B cell (primary cell): Measurements from ENCODE around the gene TMEM247.

Source experiments
- EZH2 ChIP-seq: IDR thresholded peaks from 2 replicates; pipeline ENCODE4 v1.6.1; 2012; ENCODE audit warnings: borderline replicate concordance, low read depth, mild to moderate bottlenecking, moderate library complexity, low read length; ENCODE audit not compliant: insufficient read depth, poor library complexity, severe bottlenecking
- TF ChIP-seq, protein P1 (sequence below): fragments of 200-600 bp; IDR thresholded peaks from one replicate; pipeline ENCODE4 v1.8.0; 2022; ENCODE audit warnings: antibody characterized with exemption, mild to moderate bottlenecking

DNA sequence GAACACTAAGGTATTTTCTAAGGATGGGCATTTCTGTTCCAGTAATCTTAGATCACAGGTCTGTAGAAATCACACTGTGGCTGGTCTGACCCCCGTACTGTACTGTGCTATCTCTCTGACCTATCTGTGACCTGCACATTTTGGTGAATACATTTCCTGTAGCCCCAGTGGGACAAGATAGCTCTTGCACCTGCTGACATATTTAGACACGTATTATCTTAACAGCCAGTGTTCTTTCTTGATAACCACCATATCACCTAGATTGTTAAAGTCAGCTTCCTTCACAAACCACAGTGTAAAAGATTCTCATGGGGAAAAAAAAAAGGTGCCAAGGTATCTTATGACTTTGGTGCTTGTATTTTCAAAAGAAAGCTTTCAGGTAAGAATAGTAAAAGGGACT, 39.8 kb upstream of the TMEM247 start:
- TF ChIP-seq, protein P1, sequence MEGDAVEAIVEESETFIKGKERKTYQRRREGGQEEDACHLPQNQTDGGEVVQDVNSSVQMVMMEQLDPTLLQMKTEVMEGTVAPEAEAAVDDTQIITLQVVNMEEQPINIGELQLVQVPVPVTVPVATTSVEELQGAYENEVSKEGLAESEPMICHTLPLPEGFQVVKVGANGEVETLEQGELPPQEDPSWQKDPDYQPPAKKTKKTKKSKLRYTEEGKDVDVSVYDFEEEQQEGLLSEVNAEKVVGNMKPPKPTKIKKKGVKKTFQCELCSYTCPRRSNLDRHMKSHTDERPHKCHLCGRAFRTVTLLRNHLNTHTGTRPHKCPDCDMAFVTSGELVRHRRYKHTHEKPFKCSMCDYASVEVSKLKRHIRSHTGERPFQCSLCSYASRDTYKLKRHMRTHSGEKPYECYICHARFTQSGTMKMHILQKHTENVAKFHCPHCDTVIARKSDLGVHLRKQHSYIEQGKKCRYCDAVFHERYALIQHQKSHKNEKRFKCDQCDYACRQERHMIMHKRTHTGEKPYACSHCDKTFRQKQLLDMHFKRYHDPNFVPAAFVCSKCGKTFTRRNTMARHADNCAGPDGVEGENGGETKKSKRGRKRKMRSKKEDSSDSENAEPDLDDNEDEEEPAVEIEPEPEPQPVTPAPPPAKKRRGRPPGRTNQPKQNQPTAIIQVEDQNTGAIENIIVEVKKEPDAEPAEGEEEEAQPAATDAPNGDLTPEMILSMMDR, result no peak
- no peak for TF ChIP-seq EZH2
